ENCODE measurements around the gene SCAPER.

SCAPER gene

DNA sequence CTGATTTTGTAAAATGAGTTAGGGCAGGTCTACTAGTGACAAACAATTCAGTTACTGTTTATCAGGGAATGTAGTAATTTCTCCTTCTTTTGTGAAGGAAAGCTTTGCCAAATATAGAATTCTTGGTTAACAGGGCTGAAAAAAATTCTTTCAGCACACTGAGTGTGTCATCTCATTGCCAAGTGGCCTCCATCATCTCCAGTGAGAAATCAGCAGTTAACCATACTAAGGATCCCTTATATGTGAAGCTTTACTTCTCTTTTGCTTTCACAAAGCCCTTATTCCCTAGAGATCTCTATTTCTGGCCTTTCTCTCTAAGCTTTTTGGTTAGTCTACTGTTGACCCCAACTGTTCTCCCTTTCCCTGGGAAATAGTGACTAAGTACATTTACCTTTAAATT, 269.1 kb downstream of the SCAPER start:
- H3K4me1 ChIP-seq, result no peaks in the 10 kb centered on the region
- no peak overlapping the region for H3K9ac ChIP-seq
- H3K27me3 ChIP-seq (ENCODE audit: control insufficient read depth, insufficient read depth, low read length), result no peaks in the 10 kb centered on the region
- H2AFZ ChIP-seq, result no peak overlapping the region
- no peak overlapping the region for H3K27ac ChIP-seq
- no peak overlapping the region for H3K4me3 ChIP-seq (ENCODE audit: low read depth, low read length)
- no peaks in the 10 kb centered on the region for H3K36me3 ChIP-seq (ENCODE audit: control insufficient read depth, insufficient read depth, low read length)
- TF ChIP-seq, protein P1, sequence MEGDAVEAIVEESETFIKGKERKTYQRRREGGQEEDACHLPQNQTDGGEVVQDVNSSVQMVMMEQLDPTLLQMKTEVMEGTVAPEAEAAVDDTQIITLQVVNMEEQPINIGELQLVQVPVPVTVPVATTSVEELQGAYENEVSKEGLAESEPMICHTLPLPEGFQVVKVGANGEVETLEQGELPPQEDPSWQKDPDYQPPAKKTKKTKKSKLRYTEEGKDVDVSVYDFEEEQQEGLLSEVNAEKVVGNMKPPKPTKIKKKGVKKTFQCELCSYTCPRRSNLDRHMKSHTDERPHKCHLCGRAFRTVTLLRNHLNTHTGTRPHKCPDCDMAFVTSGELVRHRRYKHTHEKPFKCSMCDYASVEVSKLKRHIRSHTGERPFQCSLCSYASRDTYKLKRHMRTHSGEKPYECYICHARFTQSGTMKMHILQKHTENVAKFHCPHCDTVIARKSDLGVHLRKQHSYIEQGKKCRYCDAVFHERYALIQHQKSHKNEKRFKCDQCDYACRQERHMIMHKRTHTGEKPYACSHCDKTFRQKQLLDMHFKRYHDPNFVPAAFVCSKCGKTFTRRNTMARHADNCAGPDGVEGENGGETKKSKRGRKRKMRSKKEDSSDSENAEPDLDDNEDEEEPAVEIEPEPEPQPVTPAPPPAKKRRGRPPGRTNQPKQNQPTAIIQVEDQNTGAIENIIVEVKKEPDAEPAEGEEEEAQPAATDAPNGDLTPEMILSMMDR (IDR thresholded peaks at IDR 0.05), result no peak
- H3K4me2 ChIP-seq (ENCODE audit: low read length), result no peak overlapping the region
- no peaks in the 10 kb centered on the region for H3K9me3 ChIP-seq (ENCODE audit: control insufficient read depth, low read length)
- no peaks in the 10 kb centered on the region for H3K79me2 ChIP-seq

DNA sequence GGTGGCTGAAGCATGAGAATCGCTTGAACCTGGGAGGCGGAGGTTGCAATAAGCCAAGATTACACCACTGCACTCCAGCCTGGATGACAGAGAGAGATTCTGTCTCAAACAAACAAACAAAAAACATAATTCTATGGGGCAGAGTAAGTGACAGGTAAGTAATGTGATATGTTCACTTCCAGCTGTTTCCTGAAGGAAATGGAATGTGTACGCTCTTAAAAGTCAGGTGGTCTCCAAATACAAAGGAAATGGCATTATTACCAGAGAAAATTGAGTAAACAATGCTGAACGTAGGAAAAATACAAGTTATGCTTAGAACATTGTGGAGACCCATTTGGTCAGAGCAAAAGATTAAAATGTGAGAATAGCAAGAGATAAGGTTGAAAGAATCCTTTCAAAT, 278.5 kb downstream of the SCAPER start:
- no peaks in the 10 kb centered on the region for H3K9me3 ChIP-seq (ENCODE audit: control insufficient read depth, low read length)
- no peak overlapping the region for H2AFZ ChIP-seq
- H3K4me3 ChIP-seq (ENCODE audit: low read depth, low read length), result no peak overlapping the region
- TF ChIP-seq, protein P1 (IDR thresholded peaks at IDR 0.05), result no peak
- no peaks in the 10 kb centered on the region for H3K27me3 ChIP-seq (ENCODE audit: control insufficient read depth, insufficient read depth, low read length)
- no peaks in the 10 kb centered on the region for H3K79me2 ChIP-seq
- H3K9ac ChIP-seq, result no peak overlapping the region
- no peak overlapping the region for H3K4me2 ChIP-seq (ENCODE audit: low read length)
- no peaks in the 10 kb centered on the region for H3K36me3 ChIP-seq (ENCODE audit: control insufficient read depth, insufficient read depth, low read length)
- no peaks in the 10 kb centered on the region for H3K4me1 ChIP-seq
- H3K27ac ChIP-seq, result no peak overlapping the region

DNA sequence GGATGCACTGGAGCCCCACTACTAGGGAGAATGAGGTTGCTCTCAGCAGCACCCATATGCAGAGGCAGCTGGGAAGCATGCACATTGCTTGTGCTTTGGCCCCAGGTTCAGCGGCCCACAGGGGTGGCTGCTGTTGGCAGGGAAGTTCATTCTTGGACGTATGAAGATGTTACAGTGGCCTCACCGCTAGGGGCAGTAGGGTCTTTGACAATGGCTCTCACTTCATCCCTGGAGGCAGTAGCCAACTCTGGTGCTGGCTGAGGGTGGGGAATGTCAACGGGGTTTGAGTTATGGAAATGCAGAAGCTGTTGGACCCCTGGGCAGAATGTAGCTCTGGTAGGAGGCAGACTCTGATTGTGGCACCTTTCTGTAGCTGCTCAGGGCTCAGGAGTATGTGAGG, 279.9 kb downstream of the SCAPER start:
- Histone ChIP-seq H3K36me3 (ENCODE audit: control insufficient read depth, insufficient read depth, low read length) (no peaks in the 10 kb centered on the region), H3K9ac (no peak overlapping the region), H3K4me3 (ENCODE audit: low read depth, low read length) (no peak overlapping the region), H2AFZ (no peak overlapping the region), H3K4me2 (ENCODE audit: low read length) (no peak overlapping the region), H3K9me3 (ENCODE audit: control insufficient read depth, low read length) (no peaks in the 10 kb centered on the region), H3K27me3 (ENCODE audit: control insufficient read depth, insufficient read depth, low read length) (no peaks in the 10 kb centered on the region), H3K4me1 (no peaks in the 10 kb centered on the region), H3K79me2 (no peaks in the 10 kb centered on the region), H3K27ac (no peak overlapping the region)
- TF ChIP-seq, protein P1 (IDR thresholded peaks at IDR 0.05), result no peak

DNA sequence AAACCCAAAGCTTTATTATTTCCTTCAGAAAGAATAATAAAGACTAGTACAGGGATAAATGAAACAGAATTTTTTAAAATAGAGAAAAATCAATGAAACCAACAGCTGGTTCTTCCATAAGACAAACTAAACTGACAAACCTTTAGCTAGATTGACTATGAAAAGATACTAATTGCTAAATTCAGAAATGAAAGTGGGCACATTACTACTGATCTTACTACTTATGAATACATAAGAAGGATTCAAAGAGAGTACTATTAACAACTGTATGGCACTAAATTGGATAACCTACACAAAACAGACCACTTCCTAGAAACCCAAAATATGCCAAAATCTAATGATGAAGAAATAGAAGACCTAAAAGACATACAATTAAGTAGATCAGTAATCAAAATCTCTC, 290.4 kb downstream of the SCAPER start:
- H3K4me3 ChIP-seq (ENCODE audit: low read depth, low read length), result no peak overlapping the region
- H3K4me2 ChIP-seq (ENCODE audit: low read length), result no peak overlapping the region
- H3K27me3 ChIP-seq (ENCODE audit: control insufficient read depth, insufficient read depth, low read length), result no peaks in the 10 kb centered on the region
- no peak overlapping the region for H3K27ac ChIP-seq
- no peaks in the 10 kb centered on the region for H3K79me2 ChIP-seq
- H3K9me3 ChIP-seq (ENCODE audit: control insufficient read depth, low read length), result no peaks in the 10 kb centered on the region
- no peaks in the 10 kb centered on the region for H3K36me3 ChIP-seq (ENCODE audit: control insufficient read depth, insufficient read depth, low read length)
- H2AFZ ChIP-seq, result no peak overlapping the region
- TF ChIP-seq, protein P1 (IDR thresholded peaks at IDR 0.05), result no peak
- no peaks in the 10 kb centered on the region for H3K4me1 ChIP-seq
- H3K9ac ChIP-seq, result no peak overlapping the region

DNA sequence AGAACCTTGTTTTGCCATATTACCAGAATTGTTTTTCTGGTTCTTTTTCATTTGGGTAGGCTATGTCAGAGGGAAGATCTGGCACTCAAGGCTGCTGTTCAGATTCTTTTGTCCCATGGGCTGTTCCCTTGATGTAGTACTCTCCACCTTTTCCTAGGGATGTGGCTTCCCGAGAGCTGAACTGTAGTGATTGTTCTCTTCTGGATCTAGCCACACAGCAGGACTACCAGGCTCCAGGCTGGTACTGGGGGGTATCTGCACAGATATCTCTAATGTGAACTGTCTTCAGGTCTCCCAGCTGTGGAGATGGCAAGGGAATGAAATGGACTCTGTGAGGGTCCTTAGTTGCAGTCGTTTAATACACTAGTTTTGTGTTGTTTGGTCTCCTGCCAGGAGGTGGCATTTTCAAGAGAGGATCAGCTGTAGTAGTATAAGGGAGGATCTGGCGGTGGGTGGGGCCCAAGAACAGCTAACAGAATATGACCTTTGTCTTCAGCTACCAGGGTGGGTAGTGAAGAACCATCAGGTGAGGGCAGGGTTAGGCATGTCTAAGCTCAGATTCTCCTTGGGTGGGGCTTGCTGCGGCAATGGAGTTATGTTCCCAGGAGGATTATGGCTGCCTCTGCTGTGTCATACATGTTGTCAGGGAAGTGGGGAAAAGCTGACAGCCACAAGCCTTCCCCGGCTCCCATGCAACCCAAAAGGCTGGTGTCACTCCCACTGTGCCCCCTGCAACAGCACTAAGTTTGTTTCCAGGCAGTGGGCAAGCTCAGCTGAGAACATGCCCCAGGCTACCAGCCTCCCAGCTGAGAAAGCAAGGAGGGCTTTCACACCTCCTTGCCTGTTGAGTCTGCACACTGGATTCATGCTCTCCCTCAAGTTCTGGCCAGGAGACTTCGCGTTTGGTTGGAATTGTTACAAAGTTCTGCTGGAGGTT, 316.1 kb downstream of the SCAPER start:
- H3K4me3 ChIP-seq (ENCODE audit: low read depth, low read length), result no peak overlapping the region
- H2AFZ ChIP-seq, result no peak overlapping the region
- H3K27ac ChIP-seq, result no peak overlapping the region
- no peaks in the 10 kb centered on the region for H3K27me3 ChIP-seq (ENCODE audit: control insufficient read depth, insufficient read depth, low read length)
- H3K36me3 ChIP-seq (ENCODE audit: control insufficient read depth, insufficient read depth, low read length), result no peaks in the 10 kb centered on the region
- no peak overlapping the region for H3K9ac ChIP-seq
- TF ChIP-seq, protein P1 (IDR thresholded peaks at IDR 0.05), result no peak
- no peak overlapping the region for H3K4me2 ChIP-seq (ENCODE audit: low read length)
- no peaks in the 10 kb centered on the region for H3K79me2 ChIP-seq
- no peaks in the 10 kb centered on the region for H3K4me1 ChIP-seq
- H3K9me3 ChIP-seq (ENCODE audit: control insufficient read depth, low read length), result no peaks in the 10 kb centered on the region
